NCI-H1092 (cell line): Measurements from ENCODE around the gene RPS2.
"Not testable (repeated sequence)": the region's sequence is repeated elsewhere in the genome, so short reads cannot be mapped to it uniquely, and the experiment has no call there.

Source experiments
- DNase-seq: peaks from one replicate; lab custom pipeline; 2025; lab: John Stamatoyannopoulos, UW

Gene RPS2

DNA sequence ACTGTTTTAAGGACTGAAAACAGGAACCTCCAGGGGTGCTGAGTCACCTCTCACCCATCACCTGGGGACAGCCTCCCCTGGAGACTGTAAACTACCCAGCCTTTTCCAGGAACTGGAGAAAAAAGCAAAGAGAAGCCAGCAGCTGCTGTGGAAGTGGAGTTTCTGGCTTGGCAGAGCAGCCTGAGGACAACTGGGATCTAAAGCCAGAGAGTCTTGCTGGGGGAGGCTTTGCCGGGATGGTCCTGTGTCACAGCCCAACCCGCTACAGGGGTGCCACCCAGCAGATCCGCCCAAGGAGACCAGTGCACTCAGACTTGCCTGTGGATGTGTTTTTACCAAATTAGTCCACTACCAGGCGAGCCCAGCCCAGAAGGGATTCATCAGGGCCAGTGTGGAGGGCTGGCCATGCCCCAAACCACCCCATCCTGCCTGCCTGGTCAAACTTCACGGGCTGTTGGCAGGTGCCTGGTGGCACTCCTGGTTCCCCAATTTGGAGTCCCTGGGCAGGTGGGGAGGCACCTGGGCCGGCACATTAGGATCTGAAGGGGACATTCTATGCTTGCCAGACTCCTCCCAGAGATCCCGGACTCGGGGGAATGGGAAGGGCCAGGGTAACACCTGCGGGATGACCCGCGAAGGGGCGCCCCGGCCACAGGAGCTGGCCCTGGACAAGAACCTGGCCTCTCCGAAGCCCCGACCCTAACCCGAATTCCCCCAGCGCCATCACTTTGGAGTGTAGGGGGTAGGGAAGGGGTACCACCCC, 22.4 kb downstream of the RPS2 start:
- no peak for DNase-seq

DNA sequence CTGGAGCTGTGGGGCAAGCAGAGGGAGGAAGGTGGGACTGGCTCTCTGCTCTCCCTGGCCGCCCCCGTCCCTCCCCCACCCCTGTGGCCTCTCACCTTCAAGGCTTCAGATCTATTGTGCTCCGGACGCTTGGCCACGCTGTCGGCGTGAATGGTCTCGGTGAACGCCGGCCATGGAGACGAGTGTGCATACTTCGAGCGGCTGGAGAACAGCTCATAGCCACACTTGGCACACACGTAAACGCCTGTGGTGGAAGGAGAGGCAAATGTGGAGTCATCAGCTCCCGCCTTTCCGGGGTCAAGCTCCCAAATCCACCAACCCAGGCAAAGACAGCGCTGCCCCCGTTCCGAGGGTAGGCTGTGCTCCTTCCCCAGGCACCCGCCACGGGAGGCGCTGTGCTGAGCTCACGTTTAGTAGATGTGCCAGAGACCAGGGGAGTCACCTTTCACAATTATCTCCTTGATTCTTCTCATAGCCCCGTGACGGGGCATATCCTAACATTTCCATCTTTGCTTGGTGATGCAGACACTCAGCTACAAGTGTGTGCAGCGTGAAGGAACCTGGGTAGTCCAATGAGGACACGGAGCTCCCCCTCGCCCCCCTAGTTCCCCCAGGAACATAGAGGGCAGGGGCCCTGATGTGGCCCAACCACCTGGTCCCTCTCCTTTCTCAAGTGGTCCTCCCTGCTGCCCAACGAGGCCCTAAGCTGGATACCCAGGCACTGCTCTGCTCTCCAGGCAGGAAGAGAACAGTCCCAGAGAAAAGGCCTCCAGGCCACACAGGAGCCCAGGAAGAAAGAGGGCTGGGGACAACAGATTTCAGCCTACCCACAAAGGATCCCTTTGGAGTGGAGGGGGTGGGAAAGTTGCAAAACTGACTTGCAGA, 23.2 kb downstream of the RPS2 start:
- no peak for DNase-seq

DNA sequence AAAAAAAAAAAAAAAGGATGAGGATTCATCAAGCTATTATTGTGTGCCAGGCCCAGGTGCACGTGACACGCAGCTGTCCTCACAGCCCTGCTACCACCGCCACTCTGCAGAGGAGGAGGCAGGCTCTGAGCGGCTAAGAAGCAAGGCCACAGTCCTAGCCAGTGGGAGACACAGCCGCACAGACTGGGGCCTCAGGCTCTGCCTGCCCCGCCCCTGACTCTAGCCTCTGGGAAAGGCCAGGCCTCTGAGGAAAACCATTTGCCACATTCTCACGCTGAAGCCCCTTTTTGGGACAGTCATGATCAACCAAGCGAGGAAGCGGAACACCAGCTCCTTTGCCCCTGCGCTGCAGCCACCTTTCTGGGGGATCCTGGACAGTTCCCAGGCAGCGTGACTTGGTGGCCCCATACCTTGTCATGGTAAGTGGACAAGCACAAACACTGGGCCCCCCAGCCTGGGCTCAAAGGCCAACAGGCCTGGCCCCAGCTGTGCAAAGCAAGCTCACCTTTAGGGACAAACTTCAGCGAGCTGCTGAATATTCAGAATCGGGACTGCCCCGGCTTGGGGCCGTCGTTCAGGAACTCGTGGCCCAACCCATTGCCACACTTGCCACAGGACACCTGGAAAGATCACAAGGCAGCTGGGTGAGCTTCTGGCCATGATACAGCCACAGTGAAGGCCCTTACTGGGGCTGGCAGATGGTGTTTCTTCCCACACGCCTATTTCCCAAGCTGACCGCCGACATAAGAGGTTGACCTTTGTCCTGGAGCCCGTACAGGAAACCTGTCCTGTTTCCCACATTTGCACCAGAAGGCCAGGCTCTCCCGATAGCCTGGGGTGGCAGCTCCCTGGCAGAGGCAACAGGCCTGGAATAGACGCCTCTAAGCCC, 24.1 kb downstream of the RPS2 start:
- DNase-seq = no peak

DNA sequence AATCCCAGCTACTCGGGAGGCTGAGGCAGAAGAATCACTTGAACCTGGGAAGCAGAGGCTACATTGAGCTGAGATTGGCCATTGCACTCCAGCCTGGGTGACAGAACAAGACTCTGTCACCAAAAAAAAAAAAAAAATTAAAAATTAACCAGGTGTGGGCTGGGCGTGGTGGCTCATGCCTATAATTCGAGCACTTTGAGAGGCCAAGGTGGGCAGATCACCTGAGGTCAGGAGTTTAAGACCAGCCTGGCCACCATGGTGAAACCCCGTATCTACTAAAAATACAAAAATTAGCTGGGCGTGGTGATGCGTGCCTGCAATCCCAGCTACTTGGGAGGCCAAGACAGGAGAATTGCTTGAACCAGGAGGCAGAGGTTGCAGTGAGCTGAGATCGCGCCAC, 24.8 kb downstream of the RPS2 start:
- DNase-seq = not testable (repeated sequence)

DNA sequence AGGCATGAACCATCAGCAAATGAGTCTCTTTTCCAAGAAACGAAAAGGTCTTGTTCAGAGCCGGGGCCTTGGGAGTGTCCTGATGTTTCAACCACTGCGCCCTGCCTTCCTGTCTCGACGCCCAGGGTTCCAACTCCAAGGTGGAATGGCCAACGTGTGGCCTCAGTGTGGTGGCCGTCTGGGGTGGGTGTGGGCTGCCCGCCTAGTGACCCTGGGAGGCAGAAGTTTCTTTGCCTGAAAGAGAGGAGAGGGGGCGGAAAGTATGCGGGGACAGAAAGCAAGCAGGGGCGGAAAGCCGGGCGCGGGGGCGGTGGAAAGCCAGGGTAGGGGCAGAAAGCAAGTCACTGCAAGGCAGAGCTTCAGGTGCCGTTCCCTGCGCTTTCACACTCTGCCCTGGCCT, 25.7 kb downstream of the RPS2 start:
- no peak for DNase-seq

DNA sequence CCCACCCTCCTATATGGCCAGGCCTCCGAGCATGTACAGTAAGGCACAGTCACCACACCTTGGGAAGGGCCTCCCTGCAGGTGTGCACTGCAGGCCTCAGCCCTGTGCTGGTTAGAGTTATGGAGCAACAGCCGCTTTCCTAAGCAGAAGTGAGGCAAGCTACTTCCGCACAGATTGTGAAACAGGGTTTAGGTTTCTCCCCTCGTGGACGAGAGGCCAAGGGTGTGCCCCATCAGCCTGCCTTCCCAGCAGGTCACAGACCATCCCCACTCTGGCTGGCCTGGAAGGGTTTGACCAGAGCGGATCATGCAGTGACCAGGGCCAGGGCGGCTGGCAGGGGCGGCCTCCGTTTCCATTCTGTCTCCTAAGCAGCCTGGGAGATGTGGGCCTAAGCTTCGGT, 26.3 kb downstream of the RPS2 start:
- no peak for DNase-seq

DNA sequence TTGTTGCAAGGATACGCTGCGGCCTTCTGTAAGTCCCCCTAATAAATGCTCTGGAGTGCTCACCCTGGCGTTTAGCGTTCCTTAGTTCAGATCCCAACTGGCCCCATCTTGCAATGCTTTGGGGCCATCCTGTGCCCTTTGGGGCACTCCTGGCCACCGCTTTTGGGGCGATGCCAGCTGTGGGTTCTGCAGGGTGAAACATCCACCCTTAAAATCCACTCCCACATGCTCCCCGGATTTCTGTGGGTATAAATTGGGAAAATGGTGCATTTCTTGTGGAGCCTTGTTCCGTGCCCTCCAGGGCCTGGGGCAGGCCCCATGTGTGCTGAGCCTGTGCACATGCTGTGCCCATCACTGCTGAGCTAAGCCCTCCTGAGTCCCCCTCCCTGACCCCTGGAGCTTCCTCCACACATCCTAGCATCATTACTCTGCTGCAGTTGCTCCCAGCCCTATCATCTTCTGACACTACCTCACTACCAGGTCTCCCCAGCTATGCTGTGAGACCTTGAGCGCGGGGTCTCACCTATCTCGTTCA, 27.6 kb downstream of the RPS2 start:
- DNase-seq = no peak

DNA sequence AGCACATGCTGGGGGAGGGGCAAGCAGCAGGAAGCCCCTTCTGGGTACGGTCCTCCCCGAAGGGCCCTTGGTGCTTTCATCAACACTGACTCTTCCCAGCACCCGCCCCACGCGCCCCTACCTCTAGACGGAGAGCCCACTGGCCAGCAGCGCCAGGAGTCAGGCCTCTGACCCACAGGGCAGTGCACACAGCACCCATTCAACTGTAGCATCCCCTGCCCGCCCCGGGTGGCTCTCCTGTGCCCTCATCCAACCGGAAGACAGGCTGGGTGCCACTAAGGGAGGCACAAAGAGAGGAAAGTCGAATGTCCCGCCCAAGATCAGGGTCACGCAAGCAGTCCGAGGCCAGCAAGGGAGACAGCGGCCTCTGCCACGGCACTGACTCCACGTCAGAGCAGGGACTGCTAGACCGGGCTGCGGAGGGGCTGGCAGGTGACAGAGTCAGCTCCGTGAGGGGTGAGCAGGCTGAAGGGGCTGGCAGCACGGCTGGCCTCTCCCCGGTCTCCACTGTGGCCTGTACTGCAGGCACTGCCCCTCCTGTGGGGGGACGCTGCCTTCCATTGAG, 31.4 kb downstream of the RPS2 start:
- no peak for DNase-seq

DNA sequence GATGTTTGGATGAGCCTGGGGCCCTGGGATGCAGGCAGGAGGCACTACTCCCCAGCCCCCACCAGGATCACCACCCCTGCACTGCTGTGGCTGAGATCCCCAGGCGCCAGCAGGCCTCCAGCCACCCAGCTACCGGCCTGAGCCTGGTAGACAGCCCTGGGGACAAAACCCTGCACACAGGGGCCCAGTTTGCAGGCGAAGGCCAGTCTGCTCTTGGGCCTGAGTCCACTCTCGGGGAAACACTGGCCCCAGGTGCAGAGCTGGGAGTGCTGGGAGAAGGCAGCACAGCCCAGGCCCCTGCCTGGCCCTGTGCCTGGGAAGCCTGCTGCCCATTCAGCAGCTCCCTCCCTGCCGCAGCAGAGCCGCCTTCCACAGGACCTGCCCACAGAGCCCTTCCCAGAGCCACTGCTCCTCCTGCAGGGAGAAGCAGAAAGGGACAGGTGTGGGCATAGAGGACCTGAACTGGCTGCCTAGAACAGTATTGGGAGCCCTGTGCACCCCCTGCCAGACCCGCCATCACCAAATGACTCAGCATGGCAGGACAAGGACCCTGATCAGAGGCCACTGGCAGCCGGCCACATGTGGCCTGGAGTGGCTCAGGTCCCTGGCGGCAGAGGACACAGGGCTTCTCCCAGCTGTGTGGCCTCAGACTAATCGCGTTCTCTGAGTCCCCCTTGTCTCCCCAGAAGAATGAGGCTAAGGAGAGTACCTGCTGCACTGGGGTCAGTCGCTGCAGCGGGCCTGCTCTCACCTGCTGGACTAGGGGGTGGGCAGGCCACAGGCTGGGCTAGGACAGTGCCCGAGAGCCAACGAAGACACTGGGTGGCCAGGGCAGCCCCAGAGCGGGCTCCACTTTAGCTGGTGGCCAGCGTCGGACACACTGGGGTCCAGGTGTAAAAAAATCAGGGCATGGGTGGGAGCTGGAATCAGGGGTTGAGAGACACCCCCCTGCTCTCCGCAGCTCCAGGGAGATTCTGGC, 32.3 kb downstream of the RPS2 start:
- DNase-seq = peak; percentile 57

DNA sequence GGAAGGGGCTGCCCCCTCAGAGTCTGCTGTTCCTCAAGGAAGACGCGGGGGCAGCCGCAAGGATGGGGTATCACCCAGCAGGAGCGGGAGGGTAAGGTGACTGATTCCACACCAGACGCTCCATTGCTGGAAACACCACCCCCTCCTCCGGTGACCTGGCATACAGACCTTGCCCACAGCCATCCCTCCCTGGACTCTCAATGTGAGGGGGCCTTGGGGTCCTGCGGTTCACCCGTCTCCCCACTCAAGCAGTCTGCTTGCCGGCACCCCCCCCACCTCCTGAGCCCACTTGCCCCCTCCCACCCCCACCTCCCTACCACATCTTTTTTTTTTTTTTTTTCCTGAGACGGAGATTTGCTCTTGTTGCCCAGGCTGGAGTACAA, 34.3 kb downstream of the RPS2 start:
- DNase-seq = no peak

DNA sequence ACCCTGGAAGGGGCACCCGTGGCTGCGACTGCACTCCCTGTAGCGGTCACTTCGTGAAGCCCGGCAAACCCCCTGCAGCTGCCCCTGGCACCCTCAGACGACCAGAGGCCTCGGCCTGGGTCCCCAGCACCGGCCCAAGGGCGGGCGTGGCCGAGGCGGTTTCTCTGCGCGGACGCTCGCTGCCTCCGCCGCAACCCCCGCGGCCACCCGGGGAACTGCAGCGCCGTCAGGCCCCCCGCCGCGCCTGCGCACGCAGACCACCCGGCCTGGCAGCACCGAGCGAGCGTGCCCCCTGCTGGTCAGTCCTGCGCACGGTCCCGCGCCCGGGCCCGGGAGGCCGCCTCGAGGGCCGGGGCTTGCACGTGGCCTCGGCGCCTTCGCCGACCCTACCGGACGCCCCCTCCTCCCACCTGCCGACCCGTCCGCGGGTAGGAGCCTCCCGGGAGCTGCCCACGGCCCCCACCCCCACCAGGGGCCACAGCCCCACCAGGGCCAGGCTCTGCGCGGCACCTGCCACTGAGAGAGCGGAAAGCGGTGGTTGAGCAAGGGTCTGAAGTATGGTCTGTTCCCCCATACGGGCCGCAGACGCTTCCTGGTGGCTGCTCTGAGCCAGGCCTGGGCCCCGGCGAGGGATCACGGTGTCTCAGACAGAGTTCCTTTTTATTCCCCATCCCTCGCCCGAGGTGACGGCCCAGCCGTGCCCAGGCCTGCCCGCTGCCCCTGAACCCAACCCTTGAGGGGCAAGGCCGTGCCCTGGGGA, 34.9 kb downstream of the RPS2 start:
- peak; percentile 76 for DNase-seq

DNA sequence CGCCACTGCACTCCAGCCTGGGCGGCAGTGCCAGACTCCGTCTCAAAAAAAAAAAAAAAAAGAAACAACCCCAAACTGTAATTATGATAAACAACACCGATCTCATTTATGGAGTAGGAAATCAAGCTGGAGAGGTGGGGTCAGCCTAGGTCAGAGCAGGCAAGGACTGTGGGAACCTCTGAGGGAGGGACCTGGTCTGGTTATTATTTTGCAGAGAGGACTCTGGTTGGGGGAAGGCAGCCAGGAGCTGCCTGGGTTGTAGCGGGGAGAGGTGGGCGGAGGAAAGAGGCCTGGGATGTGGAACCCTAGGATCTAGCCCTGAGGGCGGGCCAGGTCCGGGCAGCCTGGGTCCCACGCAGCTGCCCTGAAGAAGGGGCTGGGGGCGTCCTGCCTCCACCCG, 35.5 kb downstream of the RPS2 start:
- no peak for DNase-seq

DNA sequence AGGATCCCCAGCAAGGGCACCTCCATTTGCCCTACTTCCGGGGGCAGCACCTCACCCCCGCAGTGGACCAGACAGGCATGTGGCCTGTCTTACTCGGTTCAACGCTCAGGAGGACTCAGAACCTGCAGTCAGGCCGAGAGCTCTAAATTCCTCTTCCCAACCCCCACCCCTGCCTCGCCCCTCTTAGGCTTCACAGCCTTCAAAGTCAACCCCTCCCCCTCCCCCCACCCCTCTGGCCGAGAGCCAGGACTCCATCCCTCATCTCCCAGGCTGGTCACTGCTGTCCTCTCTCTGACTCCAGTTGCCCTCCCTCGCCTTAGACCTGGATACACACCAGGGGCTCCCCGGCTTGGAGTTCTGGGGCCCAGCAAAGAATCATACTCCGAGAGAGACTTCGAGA, 38.4 kb downstream of the RPS2 start:
- DNase-seq = no peak

DNA sequence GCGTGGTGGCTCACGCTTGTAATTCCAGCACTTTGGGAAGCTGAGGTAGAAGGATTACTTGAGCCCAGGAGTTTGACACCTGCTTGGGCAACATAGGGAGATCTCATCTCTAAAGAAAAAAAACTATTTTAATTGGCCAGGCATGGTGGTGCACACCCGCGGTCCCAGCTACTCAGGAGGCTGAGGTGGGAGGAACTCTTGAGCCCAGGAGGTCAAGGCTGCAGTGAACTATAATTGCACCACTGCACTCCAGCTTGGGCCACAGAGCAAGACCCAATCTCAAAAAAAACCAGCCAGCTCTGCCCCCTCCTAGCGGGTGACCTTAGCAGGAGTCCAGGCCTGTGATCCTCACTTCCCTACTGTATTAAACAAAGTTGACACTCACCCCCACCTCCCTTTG, 40.5 kb downstream of the RPS2 start:
- no peak for DNase-seq

DNA sequence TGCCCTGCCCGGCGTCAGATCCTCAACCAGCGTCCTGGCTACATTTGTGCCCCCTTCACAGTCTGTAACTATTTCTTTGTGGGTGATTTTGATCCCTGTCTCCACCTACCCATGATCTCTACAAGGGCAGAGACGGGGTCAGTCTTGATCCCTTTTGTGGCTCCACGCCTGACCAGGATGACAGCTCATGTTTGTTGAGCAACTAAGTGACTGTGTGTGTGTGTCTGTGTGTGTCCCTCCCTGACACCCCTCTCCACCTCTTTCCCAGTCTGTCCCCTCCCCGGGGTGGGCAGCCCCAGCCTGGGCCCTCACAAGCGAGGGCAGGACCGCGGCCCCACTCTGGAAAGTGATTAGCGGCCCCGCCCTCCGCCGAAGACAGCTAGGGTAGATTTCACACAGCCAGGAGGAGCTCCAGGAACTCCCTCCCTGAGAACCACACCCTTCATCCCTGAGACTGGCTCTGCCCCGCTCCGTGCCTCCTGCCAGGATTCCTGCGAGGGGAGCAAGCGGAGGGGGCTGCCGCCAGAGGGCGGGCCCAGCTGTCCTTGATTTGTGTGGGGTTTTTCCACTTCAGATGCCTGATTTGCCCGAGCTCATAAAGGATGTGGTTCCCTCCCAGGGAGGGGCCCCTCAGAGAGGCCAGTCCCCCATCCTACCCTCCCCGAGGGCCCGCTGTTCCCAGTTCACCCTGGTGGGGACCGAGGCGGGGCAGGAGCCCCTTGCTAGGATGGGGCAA, 41.2 kb downstream of the RPS2 start:
- DNase-seq = no peak

DNA sequence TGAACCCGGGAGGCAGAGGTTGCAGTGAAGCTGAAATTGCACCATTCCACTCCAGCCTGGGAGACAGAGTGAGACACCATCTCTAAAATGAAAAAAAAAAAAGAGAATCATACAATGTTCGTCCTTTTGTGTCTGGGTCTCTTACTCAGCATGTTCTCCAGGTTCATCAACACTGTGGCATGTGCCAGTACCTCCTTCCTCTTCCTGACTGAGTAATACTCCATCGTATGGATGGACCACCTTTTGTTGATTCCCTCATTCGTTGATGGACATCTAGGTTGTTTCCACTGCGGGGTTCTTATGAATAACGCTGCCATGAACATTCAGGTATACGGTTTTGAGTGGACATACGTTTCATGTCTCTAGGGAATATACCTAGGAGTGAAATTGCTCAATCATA, 42.3 kb downstream of the RPS2 start:
- no peak for DNase-seq

DNA sequence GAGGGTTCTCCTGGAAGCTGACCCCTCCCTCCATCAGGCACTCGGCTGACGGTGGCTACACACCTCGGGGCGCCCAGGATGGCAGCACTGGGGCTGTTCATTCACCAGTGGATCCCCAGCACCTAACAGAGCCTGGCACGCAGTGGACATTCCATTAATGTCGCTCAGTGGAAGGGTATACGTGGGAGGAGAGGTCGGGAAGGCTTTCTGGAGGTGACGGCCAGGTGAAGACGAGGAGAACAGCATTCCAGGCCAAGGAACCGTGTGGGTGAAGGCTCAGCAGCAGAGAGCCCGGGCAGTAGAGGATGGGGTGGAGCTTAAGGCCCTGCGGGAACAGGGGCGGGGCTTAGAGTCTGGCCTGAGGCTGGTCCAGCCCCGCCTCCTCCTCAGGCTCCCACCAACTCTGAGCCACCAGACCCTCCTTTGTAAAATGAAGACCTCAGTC, 43.9 kb downstream of the RPS2 start:
- no peak for DNase-seq

DNA sequence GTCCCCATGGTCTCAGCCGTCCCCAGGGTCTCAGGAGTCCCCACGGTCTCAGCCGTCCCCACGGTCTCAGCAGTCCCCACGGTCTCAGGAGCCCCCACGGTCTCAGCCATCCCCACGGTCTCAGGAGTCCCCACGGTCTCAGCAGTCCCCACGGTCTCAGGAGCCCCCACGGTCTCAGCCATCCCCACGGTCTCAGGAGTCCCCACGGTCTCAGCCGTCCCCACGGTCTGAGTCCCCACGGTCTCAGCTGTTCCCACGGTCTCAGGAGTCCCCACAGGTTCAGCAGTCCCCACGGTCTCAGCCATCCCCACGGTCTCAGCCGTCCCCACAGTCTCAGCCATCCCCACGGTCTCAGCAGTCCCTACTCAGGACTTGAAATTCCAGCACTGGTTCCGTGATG, 44.5 kb downstream of the RPS2 start:
- DNase-seq = not testable (repeated sequence)
